ENCODE data around the gene UPK1A. TPM values are rescaled to one million over a fixed set of nuclear protein-coding genes. Genes with fewer than 3 reads are reported as not detected.

The UPK1A gene
- total and polyA plus RNA-seq, 10 of the 15 experiments (the other 5 are each of a cell fraction or from before 2014, with no cell fraction given): 0.15 to 1.9 (median 0.26) TPM; not detected in 7

DNA sequence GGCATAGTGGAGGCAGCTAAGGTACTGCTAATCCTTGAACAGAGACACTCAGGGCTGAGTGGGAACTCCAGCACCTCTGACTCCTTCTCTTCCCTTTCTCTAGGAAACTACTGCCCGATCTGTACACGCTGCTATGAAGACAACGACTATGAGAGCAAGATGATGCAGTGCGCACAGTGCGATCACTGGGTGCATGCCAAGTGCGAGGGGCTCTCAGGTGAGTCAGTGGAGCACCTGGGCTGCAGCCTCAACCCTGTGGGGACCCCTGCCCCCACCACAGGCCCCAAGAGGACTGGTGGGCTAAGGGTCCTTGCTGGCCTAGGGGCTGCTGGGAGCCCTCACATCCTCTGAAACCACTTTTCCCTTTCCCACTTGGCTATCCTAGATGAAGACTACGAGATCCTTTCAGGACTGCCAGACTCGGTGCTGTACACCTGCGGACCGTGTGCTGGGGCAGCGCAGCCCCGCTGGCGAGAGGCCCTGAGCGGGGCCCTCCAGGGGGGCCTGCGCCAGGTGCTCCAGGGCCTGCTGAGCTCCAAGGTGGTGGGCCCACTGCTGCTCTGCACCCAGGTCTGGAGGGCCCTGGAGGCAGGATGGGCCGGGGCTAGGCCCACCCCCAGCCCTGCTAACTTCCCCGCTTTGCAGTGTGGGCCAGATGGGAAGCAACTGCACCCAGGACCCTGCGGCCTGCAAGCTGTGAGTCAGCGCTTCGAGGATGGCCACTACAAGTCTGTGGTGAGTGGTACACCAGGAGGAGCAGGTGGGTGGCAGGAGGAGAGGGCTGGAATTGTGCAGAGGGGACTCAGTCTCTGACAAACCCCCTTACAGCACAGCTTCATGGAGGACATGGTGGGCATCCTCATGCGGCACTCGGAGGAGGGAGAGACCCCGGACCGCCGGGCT, 61.0 kb downstream of the UPK1A start:
- peaks cover 34 to 52% of the 10 kb centered on the region in 2 experiments for H3K36me3 ChIP-seq (ENCODE audit: control insufficient read depth in 2 of 2, insufficient read depth in 2 of 2, low read length in 1 of 2)
- ATAC-seq (no peak), DNase-seq (ENCODE audit: low read depth, low spot score) (no peak), FAIRE-seq (no peak)
- no TSS peak for BruUV-seq (replicated peaks)
- in situ Hi-C loops (cut with MboI): no loop called here
- H3K27me3 ChIP-seq (replicated peaks in 1 of 2; ENCODE audit: control insufficient read depth in 2 of 2, insufficient read depth in 2 of 2, low read length in 1 of 2): no peaks in the 10 kb centered on the region
- 97% methylated on average over 24 of the region's 25 CpGs for WGBS (ENCODE audit: insufficient coverage, insufficient replicate concordance, low lambda C conversion rate, missing lambda C conversion rate)
- RAD21 ChIA-PET (ENCODE audit: unreplicated experiment): no interaction called here
- no peaks in the 10 kb centered on the region; the same call in 1 of the 2 replicates for H4K20me1 ChIP-seq (ENCODE audit: control insufficient read depth, insufficient read depth)
- POLR2A ChIA-PET: interaction anchor here (0.6 to 1.0 kb wide), 3 partner anchors 9 to 21 kb away, joined by 3 to 5 read pairs (median 4); no protein-coding TSS in a partner anchor
- no peaks in the 10 kb centered on the region for H3K4me1 ChIP-seq (ENCODE audit: control insufficient read depth, insufficient read depth, low read length)
- H3K4me2 ChIP-seq (ENCODE audit: control insufficient read depth, insufficient read depth): no peak overlapping the region
- H3K4me3 ChIP-seq: no peak overlapping the region
- intact Hi-C loops (cut with micrococcal nuclease; ENCODE audit: unreplicated experiment): no loop called here
- no peak overlapping the region for H3K27ac ChIP-seq (ENCODE audit: control insufficient read depth, insufficient read depth)
- H2AFZ ChIP-seq (ENCODE audit: control insufficient read depth, low read depth, low read length): no peak overlapping the region
- H3K9ac ChIP-seq (ENCODE audit: control insufficient read depth, insufficient read depth, low read length): no peak overlapping the region
- no peaks in the 10 kb centered on the region for H3K9me3 ChIP-seq (replicated peaks; ENCODE audit: control insufficient read depth, insufficient read depth, low read length)
- SMC1A ChIA-PET (ENCODE audit: uncharacterized antibody, unreplicated experiment): no interaction called here
- CTCF ChIA-PET: interaction anchor here (1.5 kb wide), 1 partner anchor 13 kb away, joined by 3 read pairs; no protein-coding TSS in a partner anchor
- no peaks in the 10 kb centered on the region for H3K79me2 ChIP-seq (ENCODE audit: control insufficient read depth, insufficient read depth, low read length)
- no peak for TF ChIP-seq RAD51 (IDR thresholded peaks at IDR 0.05)
- no peak for TF ChIP-seq ZBED1 (IDR thresholded peaks at IDR 0.05; ENCODE audit: borderline replicate concordance)
- TF ChIP-seq SIX5 (IDR thresholded peaks at IDR 0.05; ENCODE audit: low read depth, low read length, severe bottlenecking): no peak
- no peak for TF ChIP-seq PRDM15 (CRISPR knock-in tag; IDR thresholded peaks at IDR 0.05)
- TF ChIP-seq MEF2B (IDR thresholded peaks at IDR 0.05; ENCODE audit: partially characterized antibody, poor library complexity, severe bottlenecking): no peak
- TF ChIP-seq, protein P1, sequence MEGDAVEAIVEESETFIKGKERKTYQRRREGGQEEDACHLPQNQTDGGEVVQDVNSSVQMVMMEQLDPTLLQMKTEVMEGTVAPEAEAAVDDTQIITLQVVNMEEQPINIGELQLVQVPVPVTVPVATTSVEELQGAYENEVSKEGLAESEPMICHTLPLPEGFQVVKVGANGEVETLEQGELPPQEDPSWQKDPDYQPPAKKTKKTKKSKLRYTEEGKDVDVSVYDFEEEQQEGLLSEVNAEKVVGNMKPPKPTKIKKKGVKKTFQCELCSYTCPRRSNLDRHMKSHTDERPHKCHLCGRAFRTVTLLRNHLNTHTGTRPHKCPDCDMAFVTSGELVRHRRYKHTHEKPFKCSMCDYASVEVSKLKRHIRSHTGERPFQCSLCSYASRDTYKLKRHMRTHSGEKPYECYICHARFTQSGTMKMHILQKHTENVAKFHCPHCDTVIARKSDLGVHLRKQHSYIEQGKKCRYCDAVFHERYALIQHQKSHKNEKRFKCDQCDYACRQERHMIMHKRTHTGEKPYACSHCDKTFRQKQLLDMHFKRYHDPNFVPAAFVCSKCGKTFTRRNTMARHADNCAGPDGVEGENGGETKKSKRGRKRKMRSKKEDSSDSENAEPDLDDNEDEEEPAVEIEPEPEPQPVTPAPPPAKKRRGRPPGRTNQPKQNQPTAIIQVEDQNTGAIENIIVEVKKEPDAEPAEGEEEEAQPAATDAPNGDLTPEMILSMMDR (IDR thresholded peaks at IDR 0.05 in 2 of 3, conservative IDR thresholded peaks at IDR 0.05 in 1 of 3; ENCODE audit: control insufficient read depth in 2 of 3, extremely low read depth in 1 of 3, insufficient read depth in 1 of 3, low read depth in 3 of 3, low read length in 3 of 3): no peak
- TF ChIP-seq SUZ12 (IDR thresholded peaks at IDR 0.05; ENCODE audit: unreplicated experiment): no peak
- no peak for TF ChIP-seq JUNB (IDR thresholded peaks at IDR 0.05)
- TF ChIP-seq MAX (IDR thresholded peaks at IDR 0.05; ENCODE audit: low read depth, low read length): no peak
- no peak for TF ChIP-seq ZBTB11 (CRISPR knock-in tag; IDR thresholded peaks at IDR 0.05)
- TF ChIP-seq, protein P2, sequence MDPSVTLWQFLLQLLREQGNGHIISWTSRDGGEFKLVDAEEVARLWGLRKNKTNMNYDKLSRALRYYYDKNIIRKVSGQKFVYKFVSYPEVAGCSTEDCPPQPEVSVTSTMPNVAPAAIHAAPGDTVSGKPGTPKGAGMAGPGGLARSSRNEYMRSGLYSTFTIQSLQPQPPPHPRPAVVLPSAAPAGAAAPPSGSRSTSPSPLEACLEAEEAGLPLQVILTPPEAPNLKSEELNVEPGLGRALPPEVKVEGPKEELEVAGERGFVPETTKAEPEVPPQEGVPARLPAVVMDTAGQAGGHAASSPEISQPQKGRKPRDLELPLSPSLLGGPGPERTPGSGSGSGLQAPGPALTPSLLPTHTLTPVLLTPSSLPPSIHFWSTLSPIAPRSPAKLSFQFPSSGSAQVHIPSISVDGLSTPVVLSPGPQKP (IDR thresholded peaks at IDR 0.05; ENCODE audit: low read depth, low read length): no peak
